GM18526 (cell line): ENCODE measurements around the gene TOGARAM1.

ENCODE experiments used
- POLR2A ChIP-seq: IDR thresholded peaks from 3 replicates; pipeline ENCODE4 v1.6.1; 2011; ENCODE audit not compliant: insufficient read length; ENCODE audit errors: extremely low read depth

The TOGARAM1 gene

DNA sequence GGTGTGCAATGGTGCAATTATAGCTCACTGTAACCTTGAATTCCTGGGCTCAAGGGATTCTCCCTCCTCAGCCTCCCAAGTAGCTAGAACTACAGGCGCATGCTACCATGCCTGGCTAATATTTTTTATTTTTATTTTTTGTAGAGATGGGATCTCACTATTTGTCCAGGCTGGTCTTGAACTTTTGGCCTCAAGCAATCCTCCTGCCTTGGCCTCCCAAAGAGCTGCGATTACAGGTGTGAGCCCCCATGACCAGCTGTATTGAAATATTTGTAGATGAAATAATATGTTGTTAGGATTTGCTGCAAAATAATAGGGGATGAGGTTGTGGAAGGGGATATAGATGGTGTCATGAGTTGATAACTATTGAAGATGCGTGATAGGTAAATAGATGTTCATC lies 5.1 kb upstream of the TOGARAM1 start:
- no peak for TF ChIP-seq POLR2A

- no peak for TF ChIP-seq POLR2A
Measured at GRCh38 chr14:44959538-44959937, 2.5 kb upstream of the TOGARAM1 start.

- no peak for TF ChIP-seq POLR2A
Measured at GRCh38 chr14:44960146-44960545, 1.8 kb upstream of the TOGARAM1 start.

DNA sequence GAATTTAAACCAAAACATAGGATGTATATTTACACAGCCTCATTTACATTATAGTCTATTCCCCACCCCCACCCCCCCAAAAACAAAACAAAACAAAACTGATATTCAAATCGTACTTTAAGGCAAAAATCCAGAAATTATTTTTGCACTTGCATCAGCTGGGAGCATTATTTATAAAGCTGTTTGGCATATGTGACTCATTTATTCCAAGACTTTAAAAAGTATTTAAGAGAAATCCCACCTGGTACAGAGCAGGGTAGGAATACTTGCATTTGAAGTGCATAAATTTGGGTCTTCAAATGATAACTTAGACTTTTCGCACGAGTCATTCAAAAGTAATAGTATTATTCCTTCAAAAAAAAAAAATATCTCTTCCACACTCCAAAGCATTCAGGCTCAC lies 1.3 kb upstream of the TOGARAM1 start:
- no peak for TF ChIP-seq POLR2A

- TF ChIP-seq POLR2A, result no peak
Measured at GRCh38 chr14:44961151-44961553, 838 bp upstream of the TOGARAM1 start.

- no peak for TF ChIP-seq POLR2A
Measured at GRCh38 chr14:44962334-44963043, 499 bp downstream of the TOGARAM1 start.

DNA sequence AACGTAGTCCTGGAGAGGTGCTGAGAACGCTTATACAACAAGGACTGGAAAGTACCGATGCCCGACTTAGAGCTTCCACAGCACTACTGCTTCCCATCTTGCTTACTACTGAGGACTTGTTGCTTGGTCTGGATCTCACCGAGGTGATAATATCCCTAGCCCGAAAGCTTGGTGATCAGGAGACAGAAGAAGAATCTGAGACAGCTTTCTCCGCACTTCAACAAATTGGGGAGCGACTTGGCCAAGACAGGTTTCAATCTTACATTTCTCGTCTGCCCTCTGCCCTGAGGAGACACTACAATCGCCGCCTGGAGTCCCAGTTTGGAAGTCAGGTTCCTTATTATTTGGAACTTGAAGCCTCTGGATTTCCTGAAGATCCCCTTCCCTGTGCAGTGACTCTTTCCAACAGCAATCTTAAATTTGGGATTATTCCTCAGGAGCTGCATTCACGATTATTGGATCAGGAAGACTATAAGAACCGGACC lies 1.1 kb downstream of the TOGARAM1 start:
- TF ChIP-seq POLR2A, result no peak

- no peak for TF ChIP-seq POLR2A
Measured at GRCh38 chr14:44963775-44964380, 1.9 kb downstream of the TOGARAM1 start.

- no peak for TF ChIP-seq POLR2A
Measured at GRCh38 chr14:44966601-44967336, 4.8 kb downstream of the TOGARAM1 start.

GRCh38 chr14:44968714-44969113 lies 6.7 kb downstream of the TOGARAM1 start:
- TF ChIP-seq POLR2A, result no peak

- no peak for TF ChIP-seq POLR2A
Measured at GRCh38 chr14:44970907-44971306, 8.9 kb downstream of the TOGARAM1 start.

GRCh38 chr14:44971459-44971858 lies 9.5 kb downstream of the TOGARAM1 start:
- TF ChIP-seq POLR2A, result no peak

DNA sequence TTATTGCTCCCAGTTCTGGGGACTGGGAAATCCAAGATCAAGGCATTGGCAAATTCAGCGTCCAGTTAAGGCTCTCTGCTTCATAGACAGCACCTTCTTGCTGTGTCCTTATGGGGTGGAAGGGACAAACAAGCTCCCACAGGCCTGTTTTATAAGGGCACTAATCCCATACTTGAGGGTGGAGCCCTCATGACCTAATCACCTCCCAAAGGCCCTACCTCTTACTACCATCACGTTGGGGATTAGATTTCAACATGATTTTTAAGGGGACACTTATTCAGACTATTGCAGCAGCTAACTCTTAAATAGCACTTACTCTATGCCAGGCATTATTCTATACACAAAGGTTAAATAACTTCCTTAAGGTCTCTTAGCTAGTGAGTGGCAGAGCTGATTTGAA lies 17.3 kb downstream of the TOGARAM1 start:
- TF ChIP-seq POLR2A, result no peak

DNA sequence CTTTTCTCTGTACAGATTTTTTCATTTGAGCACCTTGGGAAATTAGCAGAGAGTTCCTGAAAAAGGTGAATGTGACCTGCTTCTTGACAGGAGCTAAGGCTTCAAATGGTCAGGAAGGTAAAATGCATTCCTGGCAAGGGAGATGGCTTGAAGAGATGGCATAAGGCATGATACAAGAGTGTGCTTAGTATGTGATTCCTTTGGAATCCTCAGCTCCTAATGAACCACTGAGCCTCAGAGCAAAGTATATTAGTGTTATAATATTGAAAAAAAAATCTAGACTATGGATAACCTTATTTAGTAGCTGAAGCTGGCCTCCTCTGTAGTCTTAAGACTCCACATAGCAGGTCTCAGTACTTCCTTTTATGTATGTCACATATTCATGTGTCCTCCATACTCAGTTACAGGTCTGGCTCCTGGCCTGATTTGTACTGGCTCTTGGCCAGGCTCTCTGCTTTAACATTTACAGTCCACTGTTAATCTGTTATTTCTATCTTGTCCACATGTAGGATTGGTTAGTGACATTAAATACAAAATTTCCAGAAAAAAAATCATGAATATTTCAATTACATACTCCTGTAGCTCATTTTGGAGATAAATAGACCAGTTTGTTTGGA lies 17.9 kb downstream of the TOGARAM1 start:
- no peak for TF ChIP-seq POLR2A

GRCh38 chr14:44981198-44981597 lies 19.2 kb downstream of the TOGARAM1 start:
- TF ChIP-seq POLR2A, result no peak

GRCh38 chr14:44982594-44982993 lies 20.6 kb downstream of the TOGARAM1 start:
- TF ChIP-seq POLR2A, result no peak

- no peak for TF ChIP-seq POLR2A
Measured at GRCh38 chr14:44988694-44989093, 26.7 kb downstream of the TOGARAM1 start.
